WTC11 (cell line): ENCODE data around the gene ARL8A.

Source experiments
- CTCF ChIP-seq: fragments of 200-600 bp; IDR thresholded peaks from 2 replicates; pipeline ENCODE4 v1.8.0; 2022; ENCODE audit warnings: antibody characterized with exemption
- ERG ChIP-seq: fragments of 250-450 bp; sonication (Bioruptor Pico); IDR thresholded peaks from 2 replicates; pipeline ENCODE4 v1.8.0; 2021; ENCODE audit warnings: mild to moderate bottlenecking
- FOXK1 ChIP-seq: sonication (generic); formaldehyde crosslinking; IDR thresholded peaks from 2 replicates; pipeline ENCODE4 v1.8.0; 2022; ENCODE audit warnings: mild to moderate bottlenecking, moderate library complexity, missing genetic modification reagents

- no peak for TF ChIP-seq ERG (CRISPR knock-in tag)
- TF ChIP-seq FOXK1 (CRISPR knock-in tag): no peak
- TF ChIP-seq CTCF: no peak
Observed at GRCh38 chr1:202146279-202146678, 1.7 kb upstream of the ARL8A start.
